Effector memory CD4-positive, alpha-beta T cell (primary cell): ENCODE data around the gene XXYLT1.
"Not testable (repeated sequence)": the region's sequence is repeated elsewhere in the genome, so short reads cannot be mapped to it uniquely, and the experiment has no call there.

Experiments
- DNase-seq, 3 donors: peaks; one replicate each; pipeline ENCODE4 v3.0.0-alpha.2; 2020
- H3K27ac ChIP-seq: 2 replicates; pipeline ENCODE4 v1.7.0; 2013; ENCODE audit warnings: mild to moderate bottlenecking, low read length, moderate library complexity; ENCODE audit not compliant: insufficient read depth, poor library complexity, severe bottlenecking
- H3K27me3 ChIP-seq: replicated peaks from 2 replicates; pipeline ENCODE4 v1.7.0; 2013; ENCODE audit warnings: mild to moderate bottlenecking, low read length; ENCODE audit not compliant: insufficient read depth, control insufficient read depth, poor library complexity, severe bottlenecking
- H3K36me3 ChIP-seq: 2 replicates; pipeline ENCODE4 v1.7.0; 2013; ENCODE audit warnings: mild to moderate bottlenecking, low read length, moderate library complexity; ENCODE audit not compliant: control insufficient read depth, insufficient read depth
- H3K4me1 ChIP-seq: 2 replicates; pipeline ENCODE4 v1.7.0; 2013; ENCODE audit warnings: low read length, mild to moderate bottlenecking; ENCODE audit not compliant: control insufficient read depth, insufficient read depth, poor library complexity, severe bottlenecking
- H3K4me3 ChIP-seq: 2 replicates; pipeline ENCODE4 v1.7.0; 2013; ENCODE audit warnings: low read length, low read depth, mild to moderate bottlenecking; ENCODE audit not compliant: insufficient read depth, poor library complexity, severe bottlenecking
- H3K9me3 ChIP-seq: 2 replicates; pipeline ENCODE4 v1.7.0; 2013; ENCODE audit warnings: mild to moderate bottlenecking, low read length, moderate library complexity; ENCODE audit not compliant: control insufficient read depth

Gene XXYLT1

DNA sequence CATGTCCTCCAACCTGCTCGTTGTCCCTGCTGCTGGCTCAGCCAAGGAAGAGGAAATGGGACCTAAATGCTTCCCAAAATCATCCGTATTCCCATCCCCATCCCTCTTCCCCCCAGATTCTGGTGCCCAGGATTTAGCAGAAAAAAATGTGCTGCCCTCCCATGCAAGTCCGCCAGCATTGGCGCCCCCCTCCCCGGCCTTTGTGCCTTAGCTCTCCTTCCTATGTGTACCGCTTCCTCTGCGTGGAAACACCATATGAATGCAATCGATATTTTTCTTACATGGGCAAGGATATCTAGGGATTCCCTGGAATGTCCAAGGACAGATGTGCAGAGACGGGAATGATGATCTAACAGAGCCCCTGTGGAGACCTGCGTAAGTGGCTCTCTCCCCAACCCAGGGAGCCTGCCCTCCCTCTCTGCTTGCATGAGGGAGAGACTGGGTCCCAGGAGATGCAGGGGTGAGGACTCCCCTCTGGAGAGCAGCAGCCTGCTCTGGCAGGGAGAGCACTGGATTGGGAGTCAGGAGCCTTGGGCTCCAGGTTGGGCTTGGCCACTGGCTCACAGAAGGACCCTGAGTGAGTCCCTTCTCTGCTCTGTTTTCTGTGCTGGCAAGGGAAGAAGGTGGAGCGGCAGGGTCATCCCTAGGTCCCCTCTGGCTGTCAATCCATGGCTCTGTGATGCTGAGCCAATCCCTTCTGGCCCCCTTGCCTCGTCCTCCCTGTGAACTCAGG is 227.2 kb downstream of the XXYLT1 start:
- no peak for DNase-seq
- H3K4me1 ChIP-seq = no peaks in the 10 kb centered on the region
- no peaks in the 10 kb centered on the region for H3K36me3 ChIP-seq
- no peaks in the 10 kb centered on the region for H3K9me3 ChIP-seq
- no peaks in the 10 kb centered on the region for H3K27me3 ChIP-seq
- no peak overlapping the region for H3K27ac ChIP-seq
- H3K4me3 ChIP-seq = no peak overlapping the region

DNA sequence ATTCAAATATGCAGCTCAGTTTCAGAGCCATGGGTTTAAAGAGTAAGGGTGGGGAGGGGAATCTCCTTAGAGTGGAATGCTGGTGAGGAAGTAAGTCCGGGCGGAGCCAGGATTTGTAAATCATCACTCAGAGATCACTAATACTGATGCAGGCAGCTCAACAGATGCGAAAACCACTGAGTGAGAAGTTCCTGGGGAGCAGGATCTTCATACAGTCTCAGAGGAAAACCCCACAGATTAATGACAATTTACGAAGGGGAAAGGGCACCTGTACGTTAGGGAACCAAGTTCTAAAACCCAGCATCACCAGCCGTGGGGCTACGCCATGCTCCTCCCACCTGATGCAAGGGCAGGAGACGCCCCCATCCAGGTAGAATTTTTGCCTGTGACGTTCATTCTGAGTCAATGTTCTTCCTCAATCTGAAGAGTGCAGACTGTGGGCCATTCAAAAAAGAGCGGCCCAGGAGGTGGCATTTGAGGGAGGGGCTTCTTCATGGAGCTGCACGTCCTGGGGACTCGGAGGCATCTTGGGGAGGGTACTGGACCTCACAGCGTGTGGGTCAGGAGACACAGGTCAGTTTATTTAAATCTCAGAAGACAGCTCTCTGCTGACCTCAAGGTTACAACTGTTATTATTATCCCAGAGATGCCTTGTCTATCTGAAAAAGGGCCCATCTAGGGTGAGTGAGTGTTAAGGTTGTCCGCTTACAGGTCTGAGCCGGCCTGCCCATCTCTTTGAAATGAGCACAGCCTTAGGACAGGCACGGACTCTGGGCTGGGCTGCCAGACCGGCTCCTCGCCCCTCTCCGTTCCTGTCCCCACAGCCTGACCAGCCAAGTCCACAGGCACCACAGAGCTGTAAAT is 228.0 kb downstream of the XXYLT1 start:
- H3K27ac ChIP-seq = no peak overlapping the region
- no peaks in the 10 kb centered on the region for H3K9me3 ChIP-seq
- no peak for DNase-seq
- no peaks in the 10 kb centered on the region for H3K4me1 ChIP-seq
- H3K27me3 ChIP-seq = no peaks in the 10 kb centered on the region
- no peaks in the 10 kb centered on the region for H3K36me3 ChIP-seq
- H3K4me3 ChIP-seq = no peak overlapping the region

DNA sequence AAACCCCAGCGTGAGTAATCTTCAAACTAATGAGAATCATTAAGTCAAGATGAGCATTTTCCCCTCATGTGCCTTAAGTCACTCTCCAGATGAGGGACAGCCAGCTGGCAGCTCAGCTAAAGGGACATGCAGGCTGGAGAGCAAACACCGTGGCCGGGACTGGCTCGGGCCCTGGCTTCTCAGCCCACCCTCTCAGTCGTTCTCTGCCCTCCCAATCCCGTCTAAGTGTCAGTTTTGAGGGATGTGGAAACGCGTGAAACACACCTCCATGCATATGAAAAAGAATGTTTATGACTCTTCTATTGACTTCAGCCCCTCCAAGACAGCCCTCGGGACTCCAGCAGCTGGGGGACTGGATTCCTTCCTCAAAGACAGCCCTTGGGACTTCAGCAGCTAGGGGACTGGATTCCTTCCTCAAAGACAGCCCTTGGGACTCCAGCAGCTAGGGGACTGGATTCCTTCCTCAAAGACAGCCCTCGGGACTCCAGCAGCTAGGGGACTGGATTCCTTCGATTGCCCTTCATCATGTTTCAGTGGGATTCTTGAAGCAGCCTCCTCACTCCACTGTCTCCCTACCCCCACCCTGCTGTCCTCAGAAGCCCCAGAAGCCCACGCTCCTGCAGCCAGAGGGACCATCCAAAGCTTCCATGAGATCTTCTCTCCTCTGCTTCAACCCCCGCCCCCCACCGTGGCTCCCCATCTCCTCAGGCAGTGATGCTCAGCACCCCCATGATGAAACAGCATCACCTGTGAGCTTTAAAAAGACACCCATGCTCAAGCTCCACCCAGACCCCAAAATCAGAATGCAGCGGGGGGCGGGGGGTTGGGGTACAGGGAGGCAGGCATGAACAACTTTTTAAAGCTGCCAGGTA is 228.9 kb downstream of the XXYLT1 start:
- Histone ChIP-seq H3K27ac (no peak overlapping the region), H3K36me3 (no peaks in the 10 kb centered on the region), H3K4me3 (no peak overlapping the region), H3K9me3 (no peaks in the 10 kb centered on the region), H3K27me3 (no peaks in the 10 kb centered on the region), H3K4me1 (no peaks in the 10 kb centered on the region)
- no peak for DNase-seq

DNA sequence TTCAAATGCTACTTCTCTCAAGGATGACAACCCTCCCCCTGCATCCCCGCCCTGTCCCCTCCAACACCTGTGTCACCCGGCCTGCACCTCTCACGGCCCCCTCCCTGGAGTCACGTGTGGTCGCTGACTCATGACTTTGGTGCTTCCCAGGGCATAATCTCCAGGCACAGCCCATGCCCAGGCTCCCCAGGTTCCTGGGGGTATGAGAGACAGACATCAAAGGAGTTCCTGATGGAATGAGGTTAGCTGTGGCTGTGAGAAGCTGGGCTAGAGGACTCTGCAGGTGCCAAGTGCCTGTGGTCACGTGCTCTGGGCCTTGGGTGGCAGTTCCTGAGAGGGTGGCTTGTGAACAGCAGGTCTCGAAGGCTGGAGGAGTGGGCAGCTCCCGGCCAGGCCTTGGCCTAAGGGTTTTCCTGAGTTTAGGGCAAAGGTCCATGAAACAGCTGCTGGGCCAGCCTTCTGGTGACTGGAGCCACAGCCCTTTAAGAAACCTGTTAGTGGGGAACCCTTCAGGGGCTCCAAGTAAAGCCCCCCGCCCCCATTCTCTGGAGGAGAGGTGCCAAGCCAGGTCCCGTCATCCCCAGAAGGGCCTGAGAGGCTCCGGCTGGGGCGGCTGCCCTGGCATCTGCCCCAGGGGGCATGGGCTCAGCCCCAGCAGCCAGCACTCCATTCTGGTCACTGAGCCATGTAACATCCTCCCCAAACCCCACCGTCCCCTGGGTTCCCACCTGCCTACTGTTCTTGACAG is 230.0 kb downstream of the XXYLT1 start:
- H3K9me3 ChIP-seq = no peaks in the 10 kb centered on the region
- no peak for DNase-seq
- H3K27me3 ChIP-seq = no peaks in the 10 kb centered on the region
- H3K36me3 ChIP-seq = no peaks in the 10 kb centered on the region
- H3K4me1 ChIP-seq = no peaks in the 10 kb centered on the region
- no peak overlapping the region for H3K4me3 ChIP-seq
- H3K27ac ChIP-seq = no peak overlapping the region

DNA sequence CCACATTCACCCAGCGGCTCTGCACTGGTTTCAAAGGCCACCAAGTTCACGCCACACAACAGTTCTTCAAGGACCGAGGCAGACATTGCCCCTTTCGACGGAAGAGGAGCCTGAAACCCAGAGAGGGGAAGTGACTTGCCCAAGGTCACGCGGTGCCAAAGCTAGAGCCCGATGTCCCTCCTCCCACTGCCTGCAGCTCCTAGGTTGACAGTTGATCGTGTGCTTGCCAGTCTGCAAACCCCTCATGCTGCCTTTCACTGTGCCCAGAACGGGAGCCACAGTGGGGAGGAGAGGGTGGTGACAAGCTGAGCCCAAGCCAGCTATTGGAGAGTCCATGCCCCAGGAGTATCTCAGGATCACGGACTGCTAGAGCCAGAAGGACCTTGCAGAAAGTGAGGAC is 230.9 kb downstream of the XXYLT1 start:
- Histone ChIP-seq H3K36me3 (no peaks in the 10 kb centered on the region), H3K4me1 (no peaks in the 10 kb centered on the region), H3K27ac (no peak overlapping the region), H3K9me3 (no peaks in the 10 kb centered on the region), H3K27me3 (no peaks in the 10 kb centered on the region), H3K4me3 (no peak overlapping the region)
- DNase-seq = no peak

DNA sequence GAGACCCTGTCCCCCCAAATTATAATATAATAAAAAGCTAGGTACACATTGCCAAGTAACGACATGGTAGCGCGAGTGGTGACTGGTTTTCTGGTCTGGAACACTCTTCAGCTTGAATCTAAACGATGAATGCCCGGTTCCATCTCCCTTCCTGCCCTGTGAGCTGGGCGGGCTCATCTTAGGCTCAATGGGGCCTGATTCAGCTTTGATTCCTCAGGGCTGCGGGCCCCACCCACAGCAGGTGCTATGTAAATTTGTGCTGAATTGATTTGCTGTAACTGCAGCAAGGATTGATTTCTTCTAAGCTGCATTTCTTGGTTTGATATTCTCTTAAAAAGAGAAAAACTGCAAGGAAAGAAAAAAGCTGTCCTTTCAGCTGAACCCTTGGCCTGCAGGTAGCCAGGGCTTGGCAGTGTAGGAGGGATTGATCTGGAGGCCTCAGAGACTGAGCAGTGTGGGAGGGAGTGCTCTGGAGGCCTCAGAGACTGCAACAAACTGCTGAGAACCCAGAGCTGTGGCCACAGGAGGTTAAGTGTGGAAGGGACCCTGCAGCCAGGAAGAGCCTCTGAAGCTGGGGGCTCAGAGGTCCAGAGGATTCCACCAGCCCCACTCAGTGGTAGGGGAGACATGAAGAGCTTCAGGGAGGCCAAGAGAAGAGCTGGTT is 231.6 kb downstream of the XXYLT1 start:
- Histone ChIP-seq H3K4me1 (no peaks in the 10 kb centered on the region), H3K36me3 (no peaks in the 10 kb centered on the region), H3K9me3 (no peaks in the 10 kb centered on the region), H3K4me3 (no peak overlapping the region), H3K27ac (no peak overlapping the region), H3K27me3 (no peaks in the 10 kb centered on the region)
- DNase-seq = no peak

DNA sequence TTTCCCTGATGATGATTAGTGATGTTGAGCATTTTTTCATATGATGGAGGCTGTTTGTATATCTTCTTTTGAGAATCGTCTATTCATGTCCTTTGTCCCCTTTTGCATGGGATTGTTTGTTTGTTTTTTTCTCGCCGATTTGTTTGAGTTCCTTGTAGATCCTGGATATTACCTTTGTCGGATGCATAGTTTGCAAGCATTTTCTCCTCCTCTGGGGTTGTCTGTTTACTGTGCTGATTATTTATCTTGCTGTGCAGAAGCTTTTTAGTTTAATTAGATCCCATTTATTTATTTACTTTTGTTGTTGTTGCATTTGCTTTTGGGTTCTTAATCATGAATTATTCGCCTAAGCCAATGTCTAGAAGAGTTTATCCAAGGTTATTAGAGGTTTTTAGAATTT is 232.8 kb downstream of the XXYLT1 start:
- DNase-seq = no peak
- Histone ChIP-seq H3K9me3 (no peaks in the 10 kb centered on the region), H3K36me3 (no peaks in the 10 kb centered on the region), H3K27ac (no peak overlapping the region), H3K27me3 (no peaks in the 10 kb centered on the region), H3K4me3 (no peak overlapping the region), H3K4me1 (no peaks in the 10 kb centered on the region)

DNA sequence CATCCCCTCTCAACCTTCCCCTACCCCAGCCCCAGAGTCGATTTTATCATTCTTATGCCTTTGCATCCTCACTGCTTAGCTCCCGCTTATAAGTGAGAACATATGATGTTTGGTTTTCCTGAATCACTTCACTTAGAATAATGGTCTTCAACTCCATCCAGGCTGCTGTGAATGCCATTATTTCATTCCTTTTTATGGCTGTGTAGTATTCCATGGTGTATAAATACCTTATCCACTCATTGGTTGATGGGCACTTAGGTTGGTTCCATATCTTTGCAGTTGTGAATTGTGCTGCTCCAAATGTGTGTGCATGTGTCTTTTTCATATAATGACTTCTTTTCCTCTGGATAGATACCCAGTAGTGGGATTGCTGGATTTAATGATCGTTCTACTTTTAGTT is 233.4 kb downstream of the XXYLT1 start:
- not testable (repeated sequence) for H3K36me3 ChIP-seq, H3K4me1 ChIP-seq, H3K9me3 ChIP-seq, H3K27me3 ChIP-seq, H3K27ac ChIP-seq, DNase-seq, H3K4me3 ChIP-seq

DNA sequence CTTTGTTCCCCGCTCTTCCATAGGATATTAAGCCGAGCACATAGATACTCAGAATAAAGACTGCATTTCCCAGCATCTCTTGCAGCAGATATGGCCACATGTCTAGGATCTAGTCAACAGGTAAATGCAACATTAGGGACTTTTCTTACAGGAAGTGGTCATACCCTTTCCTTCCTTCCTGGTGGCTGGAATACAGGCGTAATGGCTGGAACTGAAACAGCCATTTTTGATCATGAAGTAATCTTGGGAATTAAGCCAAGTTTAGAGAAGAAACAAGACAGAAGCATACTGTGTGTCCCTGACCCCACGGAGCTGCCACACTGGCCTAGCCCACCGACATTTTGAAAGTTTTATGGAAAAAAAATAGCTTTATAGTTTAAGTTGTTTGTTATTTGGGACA is 234.0 kb downstream of the XXYLT1 start:
- no peak overlapping the region for H3K27ac ChIP-seq
- no peak for DNase-seq
- no peaks in the 10 kb centered on the region for H3K9me3 ChIP-seq
- no peaks in the 10 kb centered on the region for H3K27me3 ChIP-seq
- no peak overlapping the region for H3K4me3 ChIP-seq
- no peaks in the 10 kb centered on the region for H3K4me1 ChIP-seq
- H3K36me3 ChIP-seq = no peaks in the 10 kb centered on the region
